Measurements from ENCODE around the gene MYO5B. TPM values are rescaled to one million over a fixed set of nuclear protein-coding genes. Genes with fewer than 3 reads are reported as not detected.
"Not testable (repeated sequence)": the region's sequence is repeated elsewhere in the genome, so short reads cannot be mapped to it uniquely, and the experiment has no call there.

Gene MYO5B
- total RNA-seq, 1 experiment from 2014 or later, result 3.7 TPM

DNA sequence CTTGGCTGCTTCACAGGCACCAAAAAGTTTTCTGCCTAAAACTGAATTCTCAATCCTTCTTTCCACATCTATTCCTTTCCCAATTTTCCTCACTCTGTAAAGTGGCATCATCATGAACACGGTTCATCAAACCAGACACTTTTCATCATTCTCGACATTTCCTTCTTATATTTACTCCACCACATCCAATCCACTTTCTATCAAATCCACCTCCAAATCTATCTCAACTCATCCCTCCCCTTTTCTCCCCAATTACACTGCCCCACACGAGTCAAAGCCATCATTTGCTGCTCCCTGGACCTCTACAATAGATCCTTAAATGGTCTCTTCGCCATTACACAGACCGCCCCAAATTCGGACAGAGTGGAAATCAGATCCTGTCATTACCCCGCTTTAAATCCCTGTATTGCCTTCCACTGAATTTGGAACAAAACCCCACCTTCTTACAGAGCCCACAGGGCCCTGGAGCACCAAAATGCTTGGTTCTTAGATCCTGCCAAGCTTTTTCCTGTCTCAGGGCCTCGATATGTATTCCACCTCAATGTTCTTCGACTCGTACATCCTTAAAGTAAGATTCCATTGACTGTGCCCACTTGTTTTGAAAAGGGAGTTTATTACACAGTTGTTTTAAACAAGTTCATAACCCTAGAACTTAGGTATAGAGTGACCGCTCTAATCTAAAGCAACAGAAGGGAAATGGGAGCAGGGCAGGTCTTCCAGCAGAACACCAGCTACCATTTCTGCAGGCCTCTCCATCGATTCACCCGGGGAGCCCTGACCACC is 382.5 kb downstream of the MYO5B start:
- DNase-seq, result peak; percentile 18
- peak overlapping the region; percentile 78 for H3K4me3 ChIP-seq (ENCODE audit: insufficient read depth, low read depth, low read length)
- H3K27me3 ChIP-seq (ENCODE audit: control insufficient read depth, insufficient read depth, low read length), result no peaks in the 10 kb centered on the region; the same call in 1 of the 2 replicates
- H3K36me3 ChIP-seq (replicated peaks; ENCODE audit: control insufficient read depth, insufficient read depth, low read length), result peaks cover 1% of the 10 kb centered on the region; the same call in 1 of the 2 replicates

DNA sequence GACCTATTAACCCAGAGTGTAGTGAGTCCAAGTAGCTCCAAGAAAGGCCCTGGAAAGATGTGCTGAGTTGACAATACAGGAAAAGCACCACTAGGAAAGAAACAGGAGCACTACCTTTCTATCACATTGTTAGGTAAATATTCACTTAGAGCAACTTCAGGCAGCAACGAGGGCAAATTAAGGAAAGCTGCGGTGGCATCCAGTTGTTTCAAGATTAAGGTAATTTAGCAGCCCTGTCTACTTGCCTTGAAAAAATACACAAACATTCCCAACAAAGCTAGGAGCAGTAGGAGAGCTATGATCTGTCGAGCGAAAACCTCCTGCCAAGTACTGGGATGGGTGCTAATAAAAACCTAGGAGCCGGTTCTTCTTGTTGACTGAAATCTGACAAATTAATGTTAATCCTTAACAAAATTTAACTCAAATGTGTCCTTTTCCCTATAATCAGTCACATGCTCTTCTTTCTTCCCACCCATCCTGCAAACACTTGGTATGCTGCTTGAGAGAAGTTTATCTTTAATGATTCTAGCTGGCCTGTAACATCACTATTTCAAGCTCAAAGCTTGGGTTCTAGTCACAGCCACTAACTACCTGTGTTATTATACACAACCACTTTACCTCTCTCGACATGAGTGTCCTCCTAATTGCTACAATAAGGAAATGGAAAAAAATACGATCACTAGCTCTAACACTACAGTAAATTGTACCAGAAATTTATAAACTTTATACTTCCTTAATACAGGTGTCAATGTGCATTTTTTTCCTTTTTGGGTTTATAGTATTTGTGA is 383.6 kb downstream of the MYO5B start:
- H3K4me3 ChIP-seq (ENCODE audit: insufficient read depth, low read depth, low read length), result no peak overlapping the region
- H3K36me3 ChIP-seq (replicated peaks; ENCODE audit: control insufficient read depth, insufficient read depth, low read length), result peaks cover 1% of the 10 kb centered on the region; the same call in 1 of the 2 replicates
- peak; percentile 41 for DNase-seq
- no peaks in the 10 kb centered on the region; the same call in 1 of the 2 replicates for H3K27me3 ChIP-seq (ENCODE audit: control insufficient read depth, insufficient read depth, low read length)

DNA sequence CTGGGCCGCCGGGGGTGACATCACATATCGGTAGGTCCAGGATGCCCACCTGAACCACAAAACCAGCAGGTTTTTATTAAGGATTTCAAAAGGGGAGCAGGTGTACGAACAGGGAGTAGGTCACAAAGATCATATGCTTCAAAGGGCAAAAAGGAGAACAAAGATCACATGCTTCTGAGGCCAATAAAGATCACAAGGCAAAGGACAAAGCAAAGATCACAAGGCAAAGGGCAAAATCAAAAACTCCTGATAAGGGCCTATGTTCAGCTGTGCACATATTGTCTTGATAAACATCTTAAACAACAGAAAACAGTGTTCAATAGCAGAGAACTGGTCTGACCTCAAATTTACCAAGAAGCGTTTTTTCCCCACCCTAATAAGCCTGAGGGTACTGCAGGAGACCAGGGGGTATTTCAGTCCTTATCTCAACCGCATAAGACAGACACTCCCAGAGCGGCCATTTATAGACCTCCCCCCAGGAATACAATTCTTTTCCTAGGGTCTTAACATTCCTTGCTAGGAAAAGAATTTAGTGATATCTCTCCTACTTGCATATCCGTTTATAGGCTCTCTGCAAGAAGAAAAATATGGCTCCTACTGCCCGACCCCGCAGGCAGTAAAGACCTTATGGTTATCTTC is 386.3 kb downstream of the MYO5B start:
- DNase-seq; H3K36me3 ChIP-seq (replicated peaks; ENCODE audit: control insufficient read depth, insufficient read depth, low read length); H3K4me3 ChIP-seq (ENCODE audit: insufficient read depth, low read depth, low read length); H3K27me3 ChIP-seq (ENCODE audit: control insufficient read depth, insufficient read depth, low read length): not testable (repeated sequence)

DNA sequence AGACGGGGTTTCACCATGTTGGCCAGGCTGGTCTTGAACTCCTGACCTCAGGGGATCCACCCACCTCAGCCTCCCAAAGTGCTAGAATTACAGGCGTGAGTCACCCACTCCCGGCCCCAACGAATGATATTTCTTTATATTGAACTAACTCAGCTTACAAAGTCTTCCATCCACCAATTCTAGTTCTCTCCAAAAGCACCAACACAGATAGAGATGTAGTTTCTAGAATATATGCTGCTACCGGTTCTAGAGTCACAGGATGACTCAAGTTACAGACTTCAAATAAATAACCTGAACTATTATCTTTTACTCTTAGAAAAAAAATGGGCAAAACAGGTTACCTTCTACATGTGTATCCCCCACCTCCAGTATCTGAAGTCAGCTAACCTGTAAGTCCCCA is 390.9 kb downstream of the MYO5B start:
- Histone ChIP-seq H3K36me3 (replicated peaks; ENCODE audit: control insufficient read depth, insufficient read depth, low read length) (peaks cover 6% of the 10 kb centered on the region), H3K4me3 (ENCODE audit: insufficient read depth, low read depth, low read length) (no peak overlapping the region), H3K27me3 (ENCODE audit: control insufficient read depth, insufficient read depth, low read length) (no peaks in the 10 kb centered on the region)
- DNase-seq, result no peak

DNA sequence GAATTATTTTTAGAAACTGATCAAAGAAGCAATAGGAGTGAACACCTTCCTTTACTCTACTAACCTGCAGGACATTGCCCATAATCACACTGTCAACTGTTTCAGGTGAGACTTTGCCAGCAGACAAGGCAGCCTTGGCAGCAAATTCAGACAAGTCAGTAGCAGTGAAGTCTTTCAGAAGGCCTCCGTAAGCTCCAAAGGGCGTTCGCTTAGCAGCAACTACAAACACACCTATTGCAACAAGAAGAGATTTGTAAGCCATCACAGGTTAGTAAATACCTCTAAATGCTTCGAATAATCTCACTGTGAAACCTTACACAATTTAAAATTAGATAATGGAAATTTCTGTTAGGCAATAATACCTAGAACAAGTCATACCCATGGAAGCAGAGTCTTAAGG is 392.3 kb downstream of the MYO5B start:
- Histone ChIP-seq H3K36me3 (replicated peaks; ENCODE audit: control insufficient read depth, insufficient read depth, low read length) (peaks cover 6% of the 10 kb centered on the region), H3K4me3 (ENCODE audit: insufficient read depth, low read depth, low read length) (no peak overlapping the region), H3K27me3 (ENCODE audit: control insufficient read depth, insufficient read depth, low read length) (no peaks in the 10 kb centered on the region)
- DNase-seq, result no peak

DNA sequence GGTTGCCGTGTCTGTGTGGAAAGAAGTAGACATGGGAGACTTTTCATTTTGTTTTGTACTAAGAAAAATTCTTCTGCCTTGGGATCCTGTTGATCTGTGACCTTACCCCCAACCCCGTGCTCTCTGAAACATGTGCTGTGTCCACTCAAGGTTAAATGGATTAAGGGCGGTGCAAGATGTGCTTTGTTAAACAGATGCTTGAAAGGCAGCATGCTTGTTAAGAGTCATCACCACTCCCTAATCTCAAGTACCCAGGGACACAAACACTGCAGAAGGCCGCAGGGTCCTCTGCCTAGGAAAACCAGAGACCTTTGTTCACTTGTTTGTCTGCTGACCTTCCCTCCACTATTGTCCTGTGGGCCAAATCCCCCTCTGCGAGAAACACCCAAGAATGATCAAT is 394.5 kb downstream of the MYO5B start:
- DNase-seq; H3K4me3 ChIP-seq (ENCODE audit: insufficient read depth, low read depth, low read length); H3K27me3 ChIP-seq (ENCODE audit: control insufficient read depth, insufficient read depth, low read length); H3K36me3 ChIP-seq (replicated peaks; ENCODE audit: control insufficient read depth, insufficient read depth, low read length): not testable (repeated sequence)

DNA sequence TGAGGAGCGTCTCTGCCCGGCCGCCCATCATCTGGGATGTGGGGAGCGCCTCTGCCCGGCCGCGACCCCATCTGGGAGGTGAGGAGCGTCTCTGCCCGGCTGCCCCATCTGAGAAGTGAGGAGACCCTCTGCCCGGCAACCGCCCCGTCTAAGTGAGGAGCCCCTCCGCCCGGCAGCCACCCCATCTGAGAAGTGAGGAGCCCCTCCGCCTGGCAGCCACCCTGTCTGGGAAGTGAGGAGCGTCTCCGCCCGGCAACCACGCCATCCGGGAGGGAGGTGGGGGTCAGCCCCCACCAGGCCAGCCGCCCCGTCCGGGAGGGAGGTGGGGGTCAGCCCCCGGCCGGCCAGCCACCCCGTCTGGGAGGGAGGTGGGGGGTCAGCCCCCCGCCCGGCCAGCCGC is 395.1 kb downstream of the MYO5B start:
- not testable (repeated sequence) for H3K27me3 ChIP-seq (ENCODE audit: control insufficient read depth, insufficient read depth, low read length); H3K36me3 ChIP-seq (replicated peaks; ENCODE audit: control insufficient read depth, insufficient read depth, low read length); DNase-seq; H3K4me3 ChIP-seq (ENCODE audit: insufficient read depth, low read depth, low read length)

DNA sequence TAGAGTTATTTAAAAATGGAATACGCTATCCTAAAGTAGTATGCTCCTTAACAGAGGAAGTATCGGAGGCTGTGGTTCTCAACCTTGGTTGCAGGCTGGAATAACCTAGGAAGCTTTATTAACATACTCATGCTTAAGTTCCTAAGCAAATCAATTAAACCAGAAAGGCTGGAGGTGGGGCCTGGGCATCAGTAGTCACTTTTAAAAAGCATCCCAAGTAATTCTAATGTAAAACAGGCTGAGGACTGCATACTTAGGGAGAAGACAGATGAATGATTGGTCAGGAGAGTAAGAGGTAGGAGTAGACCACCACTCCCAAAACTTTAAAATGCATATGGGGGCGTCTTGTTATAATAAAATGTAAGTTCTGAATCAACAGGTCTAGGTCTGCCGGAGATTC is 396.9 kb downstream of the MYO5B start:
- H3K27me3 ChIP-seq (ENCODE audit: control insufficient read depth, insufficient read depth, low read length), result no peaks in the 10 kb centered on the region
- H3K36me3 ChIP-seq (replicated peaks; ENCODE audit: control insufficient read depth, insufficient read depth, low read length), result peaks cover 12% of the 10 kb centered on the region
- DNase-seq, result peak; percentile 39
- H3K4me3 ChIP-seq (ENCODE audit: insufficient read depth, low read depth, low read length), result no peak overlapping the region

DNA sequence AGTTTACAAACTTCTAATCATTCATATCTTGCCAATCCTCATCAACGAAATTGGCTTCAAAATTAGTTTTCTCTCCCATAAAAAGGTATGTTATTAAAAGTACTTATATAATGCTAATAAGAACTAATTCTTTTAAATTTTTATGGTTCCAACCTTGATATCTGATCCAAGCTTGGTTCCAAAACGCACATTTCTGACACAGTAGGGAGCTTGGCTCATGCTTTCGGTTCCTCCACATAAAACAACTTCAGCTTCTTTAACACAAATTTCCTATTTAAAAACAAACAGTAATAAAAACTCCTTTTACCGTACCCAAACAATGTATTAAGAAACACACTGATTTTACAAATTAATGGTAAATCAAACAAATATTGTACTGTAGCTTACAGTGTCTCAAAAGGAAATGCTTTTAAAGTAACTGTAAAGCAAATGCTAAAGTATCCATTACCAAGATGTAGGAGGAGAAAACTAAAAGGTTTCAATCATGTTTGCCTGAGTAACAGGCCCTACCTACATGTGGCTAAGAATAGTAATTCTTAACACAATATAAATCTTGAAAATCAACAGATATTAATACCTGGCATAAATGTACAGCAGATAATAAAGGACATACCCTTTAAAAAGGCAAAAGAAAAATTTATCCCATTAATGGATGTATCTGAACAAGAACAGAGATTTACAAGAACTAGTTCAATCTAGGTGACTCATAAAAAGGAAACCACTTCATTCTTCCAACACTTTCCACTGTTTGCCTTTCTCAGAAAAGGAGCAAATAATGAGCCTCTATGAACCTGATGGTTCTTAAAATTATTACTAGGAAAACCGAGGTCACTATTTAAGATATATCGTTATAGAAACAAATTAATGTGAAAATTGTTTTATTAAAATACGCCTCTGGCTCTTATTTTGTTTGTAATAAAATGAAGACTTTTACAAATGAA is 399.1 kb downstream of the MYO5B start:
- peaks cover 13% of the 10 kb centered on the region for H3K36me3 ChIP-seq (replicated peaks; ENCODE audit: control insufficient read depth, insufficient read depth, low read length)
- no peak for DNase-seq
- H3K27me3 ChIP-seq (ENCODE audit: control insufficient read depth, insufficient read depth, low read length), result no peaks in the 10 kb centered on the region
- no peak overlapping the region for H3K4me3 ChIP-seq (ENCODE audit: insufficient read depth, low read depth, low read length)

DNA sequence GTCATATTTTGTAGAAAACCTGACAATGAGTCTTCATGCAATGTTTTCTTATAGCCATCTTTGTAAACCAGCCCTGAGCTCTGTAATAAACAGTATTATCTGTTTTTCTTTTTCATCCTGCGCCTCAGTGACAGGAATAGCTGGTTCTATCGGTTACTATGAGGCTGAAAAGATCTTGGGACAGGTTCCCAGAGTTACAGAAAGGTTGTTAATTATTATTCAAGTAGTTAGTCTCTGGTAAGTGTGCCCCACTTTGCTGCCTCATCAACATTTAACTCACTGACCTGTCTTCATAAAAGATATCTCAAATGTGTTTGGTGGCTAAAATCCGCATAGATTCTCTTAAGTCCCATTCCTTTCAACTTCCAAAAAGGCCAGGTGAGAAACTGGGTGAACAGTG is 400.2 kb downstream of the MYO5B start:
- H3K36me3 ChIP-seq (replicated peaks; ENCODE audit: control insufficient read depth, insufficient read depth, low read length), result peaks cover 21% of the 10 kb centered on the region
- DNase-seq, result no peak
- H3K4me3 ChIP-seq (ENCODE audit: insufficient read depth, low read depth, low read length), result no peak overlapping the region

DNA sequence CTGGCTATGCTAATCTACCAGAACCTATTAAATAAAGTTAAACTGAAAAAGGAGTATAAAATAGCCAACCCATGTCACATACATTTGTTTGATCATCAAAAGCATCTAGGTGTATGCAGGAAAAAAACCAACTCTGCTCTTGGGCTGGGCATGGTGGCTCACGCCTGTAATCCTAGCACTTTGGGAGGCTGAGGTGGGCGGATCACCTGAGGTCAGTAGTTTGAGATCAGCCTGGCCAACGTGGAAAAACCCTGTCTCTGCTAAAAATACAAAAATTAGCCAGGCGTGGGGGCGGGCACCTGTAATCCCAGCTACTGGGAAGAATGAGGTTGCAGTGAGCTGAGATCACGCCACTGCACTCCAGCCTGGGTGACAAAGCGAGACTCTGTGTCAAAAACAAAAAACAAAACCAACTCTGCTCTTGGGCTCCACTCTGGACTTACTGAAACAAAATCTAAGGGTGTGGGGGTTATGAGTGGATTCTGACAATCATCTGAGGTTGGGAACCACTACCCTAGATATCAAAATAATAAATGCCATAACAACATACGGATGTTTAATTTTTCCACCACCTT is 405.3 kb downstream of the MYO5B start:
- H3K4me3 ChIP-seq (ENCODE audit: insufficient read depth, low read depth, low read length); H3K27me3 ChIP-seq (ENCODE audit: control insufficient read depth, insufficient read depth, low read length); DNase-seq: not testable (repeated sequence)
- peaks cover 29% of the 10 kb centered on the region for H3K36me3 ChIP-seq (replicated peaks; ENCODE audit: control insufficient read depth, insufficient read depth, low read length)

More for the DNA sequence above, 400.2 kb downstream of the MYO5B start:
- no peaks in the 10 kb centered on the region for H3K27me3 ChIP-seq (ENCODE audit: control insufficient read depth, insufficient read depth, low read length)

DNA sequence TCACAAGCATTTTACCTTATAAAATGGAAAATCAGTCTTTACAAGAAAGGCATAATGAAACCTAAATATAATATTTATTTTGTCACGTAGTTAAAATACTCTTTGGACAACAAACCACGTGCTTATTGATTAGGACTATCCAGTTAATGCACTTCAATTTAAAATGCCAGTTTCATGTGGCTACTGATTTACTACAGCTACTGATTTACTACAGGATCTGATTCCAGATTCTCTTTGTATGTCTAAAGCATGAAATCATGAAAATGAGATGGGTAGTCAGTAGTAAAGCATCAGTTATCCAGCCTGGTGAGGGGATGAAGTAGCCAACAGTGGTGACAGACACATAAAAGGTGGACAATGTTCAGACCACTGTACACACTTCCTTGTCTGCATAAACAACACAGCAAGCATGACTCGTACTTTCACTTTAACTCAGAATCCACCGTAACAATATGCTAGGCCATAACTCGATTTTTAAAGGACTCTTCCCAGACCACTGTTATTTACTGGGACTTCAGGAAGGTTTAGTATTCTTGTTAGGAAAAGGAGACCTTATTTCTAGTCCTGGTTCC is 406.5 kb downstream of the MYO5B start:
- no peak for DNase-seq
- Histone ChIP-seq H3K4me3 (ENCODE audit: insufficient read depth, low read depth, low read length) (no peak overlapping the region), H3K36me3 (replicated peaks; ENCODE audit: control insufficient read depth, insufficient read depth, low read length) (peaks cover 26% of the 10 kb centered on the region), H3K27me3 (ENCODE audit: control insufficient read depth, insufficient read depth, low read length) (no peaks in the 10 kb centered on the region)

DNA sequence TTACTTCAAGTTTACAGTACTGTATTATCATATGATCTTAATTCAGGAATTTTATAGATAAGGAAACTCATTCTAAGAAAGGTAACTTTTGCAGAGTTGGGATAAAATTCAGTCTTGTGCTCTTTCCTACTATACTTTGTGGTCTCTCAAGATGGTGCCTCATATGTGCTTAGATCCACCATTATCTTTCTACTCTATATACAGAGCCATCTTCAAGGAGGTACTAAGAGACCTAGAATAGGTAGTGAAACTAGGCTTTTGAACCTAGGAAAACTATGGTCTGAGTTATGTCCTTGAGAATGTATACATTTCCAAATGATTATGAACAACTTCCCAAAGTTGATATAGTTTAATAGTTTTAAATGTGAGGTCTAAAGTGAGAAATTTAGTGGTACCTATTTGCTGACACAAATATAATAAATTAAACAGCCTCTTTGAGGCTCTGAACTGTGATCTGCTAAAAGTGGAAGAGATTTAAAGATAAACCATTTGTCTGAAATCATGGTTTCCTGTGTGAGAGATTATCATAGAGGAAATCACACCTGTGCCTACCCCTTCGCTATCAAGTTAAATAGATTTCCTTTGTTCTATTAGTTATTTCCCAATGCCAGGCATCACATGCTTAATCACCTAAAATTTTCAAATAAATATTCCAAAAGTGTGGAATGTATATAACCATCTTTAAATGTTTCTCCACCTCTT is 408.8 kb downstream of the MYO5B start:
- no peak overlapping the region for H3K4me3 ChIP-seq (ENCODE audit: insufficient read depth, low read depth, low read length)
- DNase-seq, result no peak
- peaks cover 20% of the 10 kb centered on the region for H3K36me3 ChIP-seq (replicated peaks; ENCODE audit: control insufficient read depth, insufficient read depth, low read length)
- no peaks in the 10 kb centered on the region for H3K27me3 ChIP-seq (ENCODE audit: control insufficient read depth, insufficient read depth, low read length)
